ENCODE data around the gene CLEC4G.

Gene CLEC4G

DNA sequence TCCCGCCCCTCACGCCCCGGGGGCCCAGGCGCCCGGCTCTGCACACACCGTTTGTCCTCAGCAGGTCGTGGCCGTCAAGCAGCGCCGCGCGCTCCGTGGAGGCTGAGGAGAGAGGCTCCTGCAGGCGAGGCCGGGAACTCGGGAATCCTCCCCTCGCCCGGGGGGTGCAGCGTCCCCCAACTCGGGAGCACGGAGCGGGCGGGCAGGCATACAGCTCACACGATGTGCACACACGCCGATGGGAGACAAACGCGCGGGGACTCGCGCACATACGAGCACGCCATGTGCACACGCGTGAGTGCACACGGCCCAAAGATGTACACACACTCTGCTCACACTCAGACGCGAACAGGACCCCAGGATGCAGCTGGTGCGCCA, 703 bp downstream of the CLEC4G start:
- Histone ChIP-seq H3K4me3 (ENCODE audit: low read length) (no peak overlapping the region), H2AFZ (ENCODE audit: low read depth, low read length) (no peak overlapping the region), H3K4me1 (ENCODE audit: low read length) (no peaks in the 10 kb centered on the region), H3K27me3 (ENCODE audit: low read depth, low read length) (peaks cover 61% of the 10 kb centered on the region), H3K4me2 (ENCODE audit: low read length) (no peak overlapping the region), H3K36me3 (replicated peaks; ENCODE audit: low read depth, low read length) (no peaks in the 10 kb centered on the region), H3K9ac (ENCODE audit: low read length) (no peak overlapping the region), H3K9me3 (ENCODE audit: insufficient read depth, low read length) (no peaks in the 10 kb centered on the region), H3K79me2 (ENCODE audit: low read length) (no peaks in the 10 kb centered on the region), H3K27ac (ENCODE audit: low read length) (no peak overlapping the region), H4K20me1 (ENCODE audit: insufficient read depth, low read length) (no peaks in the 10 kb centered on the region)
- no peak for TF ChIP-seq EZH2phosphoT487 (IDR thresholded peaks at IDR 0.05; ENCODE audit: low read depth)
- TF ChIP-seq, protein P1, sequence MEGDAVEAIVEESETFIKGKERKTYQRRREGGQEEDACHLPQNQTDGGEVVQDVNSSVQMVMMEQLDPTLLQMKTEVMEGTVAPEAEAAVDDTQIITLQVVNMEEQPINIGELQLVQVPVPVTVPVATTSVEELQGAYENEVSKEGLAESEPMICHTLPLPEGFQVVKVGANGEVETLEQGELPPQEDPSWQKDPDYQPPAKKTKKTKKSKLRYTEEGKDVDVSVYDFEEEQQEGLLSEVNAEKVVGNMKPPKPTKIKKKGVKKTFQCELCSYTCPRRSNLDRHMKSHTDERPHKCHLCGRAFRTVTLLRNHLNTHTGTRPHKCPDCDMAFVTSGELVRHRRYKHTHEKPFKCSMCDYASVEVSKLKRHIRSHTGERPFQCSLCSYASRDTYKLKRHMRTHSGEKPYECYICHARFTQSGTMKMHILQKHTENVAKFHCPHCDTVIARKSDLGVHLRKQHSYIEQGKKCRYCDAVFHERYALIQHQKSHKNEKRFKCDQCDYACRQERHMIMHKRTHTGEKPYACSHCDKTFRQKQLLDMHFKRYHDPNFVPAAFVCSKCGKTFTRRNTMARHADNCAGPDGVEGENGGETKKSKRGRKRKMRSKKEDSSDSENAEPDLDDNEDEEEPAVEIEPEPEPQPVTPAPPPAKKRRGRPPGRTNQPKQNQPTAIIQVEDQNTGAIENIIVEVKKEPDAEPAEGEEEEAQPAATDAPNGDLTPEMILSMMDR (IDR thresholded peaks at IDR 0.05; ENCODE audit: low read depth, low read length) = no peak

- TF ChIP-seq EZH2phosphoT487 (IDR thresholded peaks at IDR 0.05; ENCODE audit: low read depth) = no peak
- TF ChIP-seq, protein P1 (IDR thresholded peaks at IDR 0.05; ENCODE audit: low read depth, low read length) = no peak
- H3K27ac ChIP-seq (ENCODE audit: low read length) = no peak overlapping the region
- H3K4me1 ChIP-seq (ENCODE audit: low read length) = no peaks in the 10 kb centered on the region
- no peak overlapping the region for H3K9ac ChIP-seq (ENCODE audit: low read length)
- H4K20me1 ChIP-seq (ENCODE audit: insufficient read depth, low read length) = no peaks in the 10 kb centered on the region
- H3K4me2 ChIP-seq (ENCODE audit: low read length) = no peak overlapping the region
- H2AFZ ChIP-seq (ENCODE audit: low read depth, low read length) = no peak overlapping the region
- no peak overlapping the region for H3K4me3 ChIP-seq (ENCODE audit: low read length)
- H3K36me3 ChIP-seq (replicated peaks; ENCODE audit: low read depth, low read length) = no peaks in the 10 kb centered on the region
- no peaks in the 10 kb centered on the region for H3K79me2 ChIP-seq (ENCODE audit: low read length)
- no peaks in the 10 kb centered on the region for H3K9me3 ChIP-seq (ENCODE audit: insufficient read depth, low read length)
- H3K27me3 ChIP-seq (ENCODE audit: low read depth, low read length) = peaks cover 58% of the 10 kb centered on the region
Observed at GRCh38 chr19:7730286-7731217, 1.4 kb downstream of the CLEC4G start.

GRCh38 chr19:7729831-7730285, 2.1 kb downstream of the CLEC4G start:
- Histone ChIP-seq H3K4me2 (ENCODE audit: low read length) (no peak overlapping the region), H3K9ac (ENCODE audit: low read length) (no peak overlapping the region), H3K27ac (ENCODE audit: low read length) (no peak overlapping the region), H3K36me3 (replicated peaks; ENCODE audit: low read depth, low read length) (no peaks in the 10 kb centered on the region), H4K20me1 (ENCODE audit: insufficient read depth, low read length) (no peaks in the 10 kb centered on the region), H3K79me2 (ENCODE audit: low read length) (no peaks in the 10 kb centered on the region), H3K9me3 (ENCODE audit: insufficient read depth, low read length) (no peaks in the 10 kb centered on the region), H2AFZ (ENCODE audit: low read depth, low read length) (no peak overlapping the region), H3K27me3 (ENCODE audit: low read depth, low read length) (peaks cover 55% of the 10 kb centered on the region), H3K4me3 (ENCODE audit: low read length) (no peak overlapping the region), H3K4me1 (ENCODE audit: low read length) (no peaks in the 10 kb centered on the region)
- no peak for TF ChIP-seq EZH2phosphoT487 (IDR thresholded peaks at IDR 0.05; ENCODE audit: low read depth)
- TF ChIP-seq, protein P1 (IDR thresholded peaks at IDR 0.05; ENCODE audit: low read depth, low read length) = no peak

- no peak overlapping the region for H3K27ac ChIP-seq (ENCODE audit: low read length)
- no peak overlapping the region for H3K4me3 ChIP-seq (ENCODE audit: low read length)
- H3K36me3 ChIP-seq (replicated peaks; ENCODE audit: low read depth, low read length) = no peaks in the 10 kb centered on the region
- H4K20me1 ChIP-seq (ENCODE audit: insufficient read depth, low read length) = no peaks in the 10 kb centered on the region
- H3K79me2 ChIP-seq (ENCODE audit: low read length) = no peaks in the 10 kb centered on the region
- no peak overlapping the region for H3K4me2 ChIP-seq (ENCODE audit: low read length)
- TF ChIP-seq EZH2phosphoT487 (IDR thresholded peaks at IDR 0.05; ENCODE audit: low read depth) = no peak
- TF ChIP-seq, protein P1 (IDR thresholded peaks at IDR 0.05; ENCODE audit: low read depth, low read length) = no peak
- H3K4me1 ChIP-seq (ENCODE audit: low read length) = no peaks in the 10 kb centered on the region
- H3K9me3 ChIP-seq (ENCODE audit: insufficient read depth, low read length) = no peaks in the 10 kb centered on the region
- H2AFZ ChIP-seq (ENCODE audit: low read depth, low read length) = no peak overlapping the region
- H3K27me3 ChIP-seq (ENCODE audit: low read depth, low read length) = peaks cover 55% of the 10 kb centered on the region
- H3K9ac ChIP-seq (ENCODE audit: low read length) = no peak overlapping the region
Observed at GRCh38 chr19:7729211-7729610, 2.7 kb downstream of the CLEC4G start.

Data from OCI-LY3 (cell line).